Left lung (tissue), 10 donors: ENCODE results near the gene PRKAR1A. TPM values are rescaled to one million over a fixed set of nuclear protein-coding genes. Genes with fewer than 3 reads are reported as not detected.

Experiments used
- ATAC-seq: fragments of 200-7000 bp; cut with Tn5 transposase; one replicate; pipeline ENCODE4 v1.9.1; 2020; ENCODE audit warnings: moderate library complexity
- DNase-seq, 4 donors: peaks; one replicate each; pipeline ENCODE4 v3.0.0-alpha.2; 2013 to 2020
- H3K27ac ChIP-seq, 2 donors: fragments of 200-600 bp; sonication (generic) in 1 of 2; one replicate each; pipeline versions ENCODE4 v1.5.0 to v1.8.0; 2020 to 2021
- H3K27me3 ChIP-seq, 2 donors: fragments of 200-600 bp; sonication (generic) in 1 of 2; one replicate each; pipeline versions ENCODE4 v1.5.0 to v1.8.0; 2020 to 2021
- H3K36me3 ChIP-seq, 2 donors: fragments of 200-600 bp; sonication (generic) in 1 of 2; one replicate each; pipeline versions ENCODE4 v1.5.0 to v1.8.0; 2020 to 2021
- H3K4me1 ChIP-seq, 2 donors: fragments of 200-600 bp; one replicate each; pipeline ENCODE4 v1.8.0; 2021
- H3K4me3 ChIP-seq, 2 donors: fragments of 200-600 bp; sonication (generic) in 1 of 2; one replicate each; pipeline versions ENCODE4 v1.5.0 to v1.8.0; 2020 to 2021; ENCODE audit warnings: mild to moderate bottlenecking in 1 of 2
- H3K9me3 ChIP-seq, 2 donors: fragments of 200-600 bp; sonication (generic) in 1 of 2; one replicate each; pipeline versions ENCODE4 v1.5.0 to v1.8.0; 2020 to 2021
- intact Hi-C, 2 donors: fragments of 100-400 bp; cut with DNase I; formaldehyde crosslinking; loops; one replicate each; pipeline versions ENCODE4 v1.11.2 to v1.14.2; 2022
- polyA plus RNA-seq, 6 donors: library from polyadenylated mRNA; unstranded; fragments of 120-200 nt; gene quantifications; one replicate each; pipeline ENCODE4 v1.2.1, GENCODE V29; 2013; ENCODE audit not compliant: insufficient read length in 6 of 6
- total RNA-seq, 2 donors: library from RNA; stranded (reverse); fragmentation: NEBNext Ultra II Directional; extraction: Animal tissue kit (Norgen Biotek cat#: 25700); gene quantifications; one replicate each; pipeline ENCODE4 v1.2.1, GENCODE V29; 2021
- TF ChIP-seq, protein P1 (sequence below), 2 donors: fragments of 200-600 bp; sonication (generic) in 1 of 2; IDR thresholded peaks; one replicate each; pipeline versions ENCODE4 v1.5.0 to v1.8.0; 2021; ENCODE audit warnings: antibody characterized with exemption in 2 of 2
- donor health status: DM: no; HTN: yes; CAD: no.
- donor health status: DM: no; HTN: no; CAD: no.

The PRKAR1A gene
- total and polyA plus RNA-seq, 8 donors, result 307 to 376 (median 330) TPM

DNA sequence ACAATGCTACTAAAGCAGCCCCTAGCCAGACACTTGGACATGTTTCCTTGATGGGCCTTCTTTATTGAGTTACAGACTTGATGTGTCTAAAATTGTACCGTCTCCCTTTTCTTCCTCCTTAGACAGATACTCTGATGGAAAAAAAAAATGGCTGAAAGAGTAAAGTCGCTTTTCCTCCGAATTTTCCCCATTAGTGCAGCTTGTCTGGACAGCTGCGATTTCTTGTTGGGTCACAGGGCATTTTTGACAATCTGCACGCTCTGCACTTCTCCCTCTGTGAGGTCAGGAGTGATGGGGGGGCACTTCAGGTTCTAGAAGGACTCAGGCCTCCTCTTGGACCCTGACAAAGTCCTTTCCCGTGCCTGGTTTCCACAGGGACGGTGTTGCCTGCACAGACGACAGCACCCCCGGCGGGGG lies 968 bp upstream of the PRKAR1A start:
- ATAC-seq, result no peak
- Histone ChIP-seq H3K4me3 (peak overlapping the region; percentile 65 to 69), H3K27me3 (no peaks in the 10 kb centered on the region), H3K9me3 (no peaks in the 10 kb centered on the region), H3K36me3 (peaks cover 0 to 12% of the 10 kb centered on the region in 2 donors), H3K4me1 (peaks cover 30 to 57% of the 10 kb centered on the region in 2 donors), H3K27ac (peak overlapping the region; percentile 99)
- TF ChIP-seq, protein P1, sequence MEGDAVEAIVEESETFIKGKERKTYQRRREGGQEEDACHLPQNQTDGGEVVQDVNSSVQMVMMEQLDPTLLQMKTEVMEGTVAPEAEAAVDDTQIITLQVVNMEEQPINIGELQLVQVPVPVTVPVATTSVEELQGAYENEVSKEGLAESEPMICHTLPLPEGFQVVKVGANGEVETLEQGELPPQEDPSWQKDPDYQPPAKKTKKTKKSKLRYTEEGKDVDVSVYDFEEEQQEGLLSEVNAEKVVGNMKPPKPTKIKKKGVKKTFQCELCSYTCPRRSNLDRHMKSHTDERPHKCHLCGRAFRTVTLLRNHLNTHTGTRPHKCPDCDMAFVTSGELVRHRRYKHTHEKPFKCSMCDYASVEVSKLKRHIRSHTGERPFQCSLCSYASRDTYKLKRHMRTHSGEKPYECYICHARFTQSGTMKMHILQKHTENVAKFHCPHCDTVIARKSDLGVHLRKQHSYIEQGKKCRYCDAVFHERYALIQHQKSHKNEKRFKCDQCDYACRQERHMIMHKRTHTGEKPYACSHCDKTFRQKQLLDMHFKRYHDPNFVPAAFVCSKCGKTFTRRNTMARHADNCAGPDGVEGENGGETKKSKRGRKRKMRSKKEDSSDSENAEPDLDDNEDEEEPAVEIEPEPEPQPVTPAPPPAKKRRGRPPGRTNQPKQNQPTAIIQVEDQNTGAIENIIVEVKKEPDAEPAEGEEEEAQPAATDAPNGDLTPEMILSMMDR (IDR thresholded peaks at IDR 0.05), result no peak
- peak in 1 of 4 donors; percentile 73 for DNase-seq
- intact Hi-C loops, result no loop called here

DNA sequence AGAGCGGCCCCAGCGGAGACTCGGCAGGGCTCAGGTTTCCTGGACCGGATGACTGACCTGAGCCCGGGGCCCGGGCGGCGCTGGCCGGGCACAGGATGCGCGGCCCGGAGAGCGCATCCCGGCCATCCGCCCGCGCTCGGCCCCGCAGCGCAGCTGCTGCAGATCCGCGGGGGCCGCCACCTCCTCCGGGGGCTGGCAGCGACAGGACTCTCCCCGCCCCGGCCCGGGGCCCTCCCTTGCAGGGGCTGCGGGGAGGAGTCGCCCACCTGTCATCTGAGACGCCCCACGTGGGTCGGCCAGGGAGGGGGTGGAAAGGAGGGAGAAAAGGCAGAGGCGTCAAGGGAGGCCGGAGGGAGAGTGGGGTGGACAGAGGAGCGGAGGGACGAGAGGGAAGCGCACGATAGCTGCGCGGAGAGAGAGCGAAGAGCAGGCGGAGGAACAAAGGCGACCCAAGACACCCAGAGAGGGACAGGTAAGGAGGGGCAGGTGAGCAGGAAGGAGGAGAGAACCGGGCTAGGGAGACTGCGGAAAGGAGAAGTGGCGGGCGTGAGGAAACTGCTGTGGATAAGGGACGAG lies 471 bp upstream of the PRKAR1A start:
- no peaks in the 10 kb centered on the region for H3K9me3 ChIP-seq
- DNase-seq (peak; percentile 85 to 92 (median 90)), ATAC-seq (peak; percentile 72)
- peaks cover 0 to 17% of the 10 kb centered on the region in 2 donors for H3K36me3 ChIP-seq
- H3K27me3 ChIP-seq, result no peaks in the 10 kb centered on the region
- intact Hi-C loops, result no loop called here
- peak overlapping the region; percentile 65 to 69 for H3K4me3 ChIP-seq
- TF ChIP-seq, protein P1 (IDR thresholded peaks at IDR 0.05), result no peak
- peak overlapping the region; percentile 99 for H3K27ac ChIP-seq
- peaks cover 30 to 58% of the 10 kb centered on the region in 2 donors for H3K4me1 ChIP-seq

DNA sequence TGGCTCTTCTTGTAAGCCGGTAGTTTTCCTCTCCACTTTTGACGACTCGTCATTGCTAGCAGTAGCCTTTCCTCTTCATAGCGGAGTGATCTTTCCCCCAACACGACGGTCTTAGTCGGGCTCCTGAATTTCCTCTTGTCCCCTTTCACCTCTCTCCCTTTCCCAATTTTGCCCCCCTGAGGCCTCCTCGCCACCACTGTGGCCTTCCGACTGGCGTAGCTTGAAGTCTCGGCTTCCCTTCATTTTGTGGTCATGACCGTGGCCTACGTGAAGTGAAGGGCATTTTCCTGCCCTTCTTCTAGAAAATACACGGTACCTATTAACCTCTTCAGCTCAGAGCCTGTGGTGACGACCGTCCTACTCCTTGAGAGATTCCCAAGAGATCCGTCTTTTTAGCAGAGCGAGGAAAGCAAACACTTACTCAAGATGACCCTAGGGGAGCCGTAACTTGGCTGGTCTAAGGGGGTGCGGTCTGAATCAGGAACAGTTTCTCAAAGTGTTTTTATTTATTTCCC lies 787 bp downstream of the PRKAR1A start:
- peaks cover 0 to 30% of the 10 kb centered on the region in 2 donors for H3K36me3 ChIP-seq
- intact Hi-C loops, result no loop called here
- peak overlapping the region; percentile 99 for H3K27ac ChIP-seq
- H3K27me3 ChIP-seq, result no peaks in the 10 kb centered on the region
- TF ChIP-seq, protein P1 (IDR thresholded peaks at IDR 0.05), result no peak
- ATAC-seq, result peak; percentile 26
- peak overlapping the region; percentile 65 to 69 for H3K4me3 ChIP-seq
- H3K4me1 ChIP-seq, result peaks cover 30 to 66% of the 10 kb centered on the region in 2 donors
- no peaks in the 10 kb centered on the region for H3K9me3 ChIP-seq
- peak in 2 of 4 donors; percentile 60 to 63 for DNase-seq

DNA sequence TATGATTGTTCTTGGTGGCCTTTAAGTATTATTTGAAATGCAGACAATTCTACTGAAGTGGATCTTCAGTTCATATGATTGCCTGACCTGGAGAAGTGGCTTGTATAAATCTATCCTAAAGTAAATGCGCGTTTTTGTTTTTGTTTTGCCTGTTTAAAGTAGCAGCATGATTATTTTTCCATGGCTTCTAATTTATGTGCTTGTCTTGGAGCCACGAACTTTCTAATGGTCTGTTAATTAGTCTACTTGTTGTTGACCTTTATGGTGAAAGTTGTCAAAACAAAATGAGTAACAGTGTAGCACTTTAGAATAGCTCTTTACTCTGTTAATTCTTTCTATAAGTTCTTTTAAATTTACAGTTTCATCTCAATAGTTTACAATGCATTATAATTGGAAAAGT lies 1.7 kb downstream of the PRKAR1A start:
- ATAC-seq, result no peak
- Histone ChIP-seq H3K27ac (peak overlapping the region; percentile 99), H3K27me3 (no peaks in the 10 kb centered on the region), H3K4me3 (peak overlapping the region; percentile 65 to 69), H3K4me1 (peaks cover 28 to 68% of the 10 kb centered on the region in 2 donors), H3K36me3 (peaks cover 0 to 39% of the 10 kb centered on the region in 2 donors), H3K9me3 (no peaks in the 10 kb centered on the region)
- no peak for DNase-seq
- TF ChIP-seq, protein P1 (IDR thresholded peaks at IDR 0.05), result no peak
- intact Hi-C loops, result no loop called here

DNA sequence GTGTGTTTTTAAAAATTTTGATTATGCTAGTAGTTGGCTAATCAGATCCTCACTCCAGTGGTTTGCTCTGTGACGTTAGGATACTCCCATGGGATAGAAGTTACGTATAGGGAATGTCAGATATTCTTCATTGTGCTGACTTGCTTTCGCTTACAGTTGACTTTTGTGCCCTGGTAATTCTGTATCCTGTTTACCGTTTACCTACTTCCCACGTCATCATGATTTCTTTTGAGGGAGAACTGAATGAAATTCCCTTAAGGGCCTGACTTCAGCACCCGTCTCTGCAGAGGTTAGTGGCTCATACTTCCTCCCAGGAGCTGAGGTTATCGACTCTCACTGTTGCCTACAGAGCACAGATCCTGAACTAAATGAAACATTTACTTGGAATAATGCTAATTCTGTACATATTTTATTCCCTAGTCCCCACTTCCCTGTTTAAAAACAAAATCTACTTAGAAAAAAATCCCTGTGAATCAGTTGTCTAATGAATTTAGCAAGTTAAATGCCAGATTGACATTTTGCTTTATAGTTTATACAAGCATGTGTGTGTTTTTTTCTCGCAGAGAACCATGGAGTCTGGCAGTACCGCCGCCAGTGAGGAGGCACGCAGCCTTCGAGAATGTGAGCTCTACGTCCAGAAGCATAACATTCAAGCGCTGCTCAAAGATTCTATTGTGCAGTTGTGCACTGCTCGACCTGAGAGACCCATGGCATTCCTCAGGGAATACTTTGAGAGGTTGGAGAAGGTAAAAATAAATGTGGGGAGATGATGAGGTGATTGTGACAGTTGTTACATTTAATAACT lies 2.8 kb downstream of the PRKAR1A start:
- DNase-seq, result no peak

More for the DNA sequence above, 2.8 kb downstream of the PRKAR1A start:
- ATAC-seq, result no peak
- Histone ChIP-seq H3K27me3 (no peaks in the 10 kb centered on the region), H3K4me1 (peaks cover 23 to 57% of the 10 kb centered on the region in 2 donors), H3K4me3 (peak overlapping the region; percentile 65 to 69), H3K36me3 (peaks cover 0 to 48% of the 10 kb centered on the region in 2 donors), H3K27ac (peak overlapping the region in 1 of 2 donors; percentile 99), H3K9me3 (no peaks in the 10 kb centered on the region)
- TF ChIP-seq, protein P1 (IDR thresholded peaks at IDR 0.05), result no peak
- intact Hi-C loops, result no loop called here
